ENCODE measurements around the gene RERE.

DNA sequence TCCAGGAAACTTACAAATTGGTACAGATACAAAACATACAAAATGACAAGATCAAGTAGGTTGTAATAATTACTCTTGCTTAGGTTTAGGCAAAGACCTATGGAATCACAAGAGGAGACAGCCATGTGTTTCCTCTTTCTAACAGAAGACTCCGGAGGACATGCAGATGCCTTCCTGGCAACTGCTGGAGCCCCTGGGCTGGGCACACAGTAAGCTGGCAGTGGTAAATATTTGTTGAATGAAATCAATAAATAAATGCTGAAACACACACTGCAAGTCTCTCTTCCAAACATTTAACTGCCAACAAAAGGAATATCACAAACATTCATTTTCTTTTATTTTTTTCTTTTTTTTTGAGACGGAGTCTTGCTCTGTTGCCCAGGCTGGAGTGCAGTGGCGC lies 350.1 kb downstream of the RERE start:
- TF ChIP-seq, protein P1, sequence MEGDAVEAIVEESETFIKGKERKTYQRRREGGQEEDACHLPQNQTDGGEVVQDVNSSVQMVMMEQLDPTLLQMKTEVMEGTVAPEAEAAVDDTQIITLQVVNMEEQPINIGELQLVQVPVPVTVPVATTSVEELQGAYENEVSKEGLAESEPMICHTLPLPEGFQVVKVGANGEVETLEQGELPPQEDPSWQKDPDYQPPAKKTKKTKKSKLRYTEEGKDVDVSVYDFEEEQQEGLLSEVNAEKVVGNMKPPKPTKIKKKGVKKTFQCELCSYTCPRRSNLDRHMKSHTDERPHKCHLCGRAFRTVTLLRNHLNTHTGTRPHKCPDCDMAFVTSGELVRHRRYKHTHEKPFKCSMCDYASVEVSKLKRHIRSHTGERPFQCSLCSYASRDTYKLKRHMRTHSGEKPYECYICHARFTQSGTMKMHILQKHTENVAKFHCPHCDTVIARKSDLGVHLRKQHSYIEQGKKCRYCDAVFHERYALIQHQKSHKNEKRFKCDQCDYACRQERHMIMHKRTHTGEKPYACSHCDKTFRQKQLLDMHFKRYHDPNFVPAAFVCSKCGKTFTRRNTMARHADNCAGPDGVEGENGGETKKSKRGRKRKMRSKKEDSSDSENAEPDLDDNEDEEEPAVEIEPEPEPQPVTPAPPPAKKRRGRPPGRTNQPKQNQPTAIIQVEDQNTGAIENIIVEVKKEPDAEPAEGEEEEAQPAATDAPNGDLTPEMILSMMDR (IDR thresholded peaks at IDR 0.05), result no peak
- no peak for TF ChIP-seq POLR2A (IDR thresholded peaks at IDR 0.05)
